HG02973 (cell line): Measurements from ENCODE around the gene PTPRN2.
"Not testable (repeated sequence)": the region's sequence is repeated elsewhere in the genome, so short reads cannot be mapped to it uniquely, and the experiment has no call there.

Experiments used
- ATAC-seq: cut with Tn5 transposase; IDR thresholded peaks from one replicate; pipeline ENCODE4 v1.9.1; 2021; ENCODE audit warnings: moderate library complexity; ENCODE audit not compliant: unreplicated experiment

The PTPRN2 gene

GRCh38 chr7:158289231-158289630 is 298.4 kb downstream of the PTPRN2 start:
- no peak for ATAC-seq

GRCh38 chr7:158286210-158286609 is 301.4 kb downstream of the PTPRN2 start:
- no peak for ATAC-seq

DNA sequence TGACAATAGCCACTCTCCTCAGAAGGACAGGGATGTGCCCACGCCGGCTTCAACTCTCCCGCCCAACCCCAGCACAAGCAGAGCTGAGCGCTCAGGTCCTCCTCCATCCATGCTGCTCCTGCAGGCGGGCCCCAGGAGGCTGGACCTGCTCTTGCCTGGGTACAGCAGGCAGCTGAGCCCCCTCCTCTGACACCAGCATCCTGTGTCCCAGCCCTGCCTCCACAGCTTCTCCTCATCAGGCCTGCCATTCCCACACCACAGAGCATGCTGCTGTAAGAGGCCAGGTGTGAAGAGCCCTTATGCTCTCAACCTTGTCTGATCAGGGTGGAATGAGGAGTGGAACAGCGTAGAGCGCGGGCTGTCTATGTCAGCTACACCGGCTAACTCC is 302.2 kb downstream of the PTPRN2 start:
- ATAC-seq: no peak

DNA sequence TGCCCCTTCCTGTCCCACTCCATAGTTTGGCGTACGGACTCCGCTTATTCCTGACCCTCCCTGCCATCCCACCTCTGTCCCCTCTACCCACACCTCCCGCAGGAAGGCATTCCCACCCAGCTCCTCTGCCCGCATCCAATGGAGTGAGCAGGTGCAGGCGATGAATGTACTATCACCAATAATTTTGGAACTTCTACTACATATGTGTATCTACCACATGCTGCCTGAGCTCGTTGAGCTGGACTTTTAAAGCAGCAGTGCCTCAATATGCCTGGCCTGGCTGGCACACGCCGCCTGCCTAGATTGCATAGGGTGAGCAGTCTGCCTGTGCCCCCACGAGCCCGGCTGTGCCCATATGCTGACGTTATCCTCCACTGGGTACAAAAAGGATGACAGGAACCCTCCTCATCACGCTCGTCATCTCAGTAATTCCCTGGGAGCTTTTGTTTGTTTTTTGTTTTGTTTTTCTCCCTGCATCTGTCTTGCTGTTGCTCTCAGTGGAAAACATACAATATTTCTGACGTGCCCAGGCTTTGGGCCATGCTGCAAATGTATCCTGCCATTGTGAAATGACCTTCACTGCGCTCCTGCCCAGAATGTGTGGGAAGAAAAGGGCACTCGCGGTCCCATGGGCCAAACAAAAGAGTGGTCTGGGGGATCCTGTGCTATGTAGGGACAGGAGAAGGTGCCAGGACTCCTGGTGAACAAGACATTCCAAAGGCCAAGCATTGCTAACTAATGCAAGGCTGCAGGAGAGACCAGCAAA is 302.8 kb downstream of the PTPRN2 start:
- no peak for ATAC-seq

DNA sequence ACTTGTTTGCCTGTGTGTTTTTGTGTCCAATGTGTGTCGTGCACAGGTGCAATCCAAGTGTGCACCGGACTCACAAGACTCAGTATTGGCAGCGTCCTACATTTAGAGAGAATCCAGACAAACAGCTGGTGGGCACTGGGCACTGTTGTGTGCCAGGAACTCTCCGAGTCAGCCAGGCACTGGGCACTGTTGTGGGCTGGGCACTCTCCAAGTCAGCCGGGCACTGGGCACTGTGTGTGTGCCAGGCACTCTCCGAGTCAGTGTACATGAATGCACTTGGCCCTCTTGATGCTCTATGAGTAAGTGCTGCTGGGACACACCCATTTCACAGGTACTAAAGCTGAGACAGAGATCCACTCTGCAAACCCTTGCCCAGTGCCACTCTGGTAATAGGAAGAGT is 303.5 kb downstream of the PTPRN2 start:
- ATAC-seq: no peak

DNA sequence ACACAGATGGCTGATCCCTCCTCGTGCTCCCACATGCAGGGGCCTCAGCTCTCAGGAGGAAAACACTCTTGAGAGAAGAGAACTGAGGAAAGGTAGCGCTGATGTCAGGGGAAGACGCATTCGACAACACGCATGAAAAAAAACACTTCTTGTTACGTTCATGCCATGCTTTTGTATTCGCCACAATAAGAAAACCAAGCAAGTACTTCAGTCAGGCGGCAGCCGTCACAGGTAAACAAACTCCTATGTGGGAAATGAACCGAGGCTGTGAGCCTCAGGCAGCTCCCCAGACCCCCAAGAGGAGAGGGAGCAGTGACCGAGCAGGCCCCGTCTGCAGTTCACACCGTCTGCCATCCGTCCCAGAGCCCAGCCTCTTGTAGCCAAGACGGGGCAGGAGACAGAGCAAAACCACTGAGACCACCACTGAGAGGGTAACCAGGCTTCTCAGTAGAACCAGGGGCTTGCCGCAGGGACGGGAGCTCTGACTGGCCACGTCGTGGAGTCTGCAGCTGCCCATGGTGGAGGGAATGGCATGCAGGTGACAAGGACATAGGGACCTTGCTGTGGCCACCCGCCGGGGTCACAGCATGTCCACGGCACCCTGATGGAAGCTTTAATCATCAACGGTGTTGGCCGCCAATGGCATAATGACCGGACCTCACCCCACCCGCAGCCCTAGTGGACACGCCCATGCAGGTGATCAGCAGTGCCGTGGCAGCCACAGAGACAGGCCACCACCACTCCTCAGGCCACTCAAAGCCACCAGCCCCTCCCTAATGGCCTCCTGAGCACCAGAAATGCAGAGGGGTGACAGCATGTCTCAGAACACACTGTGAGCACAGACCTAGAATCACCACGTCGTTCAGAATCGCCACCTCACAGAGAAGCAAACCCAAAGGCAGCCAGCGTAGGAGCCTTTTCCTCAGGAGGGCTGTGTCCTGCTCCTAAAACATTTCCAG is 304.3 kb downstream of the PTPRN2 start:
- ATAC-seq: no peak

DNA sequence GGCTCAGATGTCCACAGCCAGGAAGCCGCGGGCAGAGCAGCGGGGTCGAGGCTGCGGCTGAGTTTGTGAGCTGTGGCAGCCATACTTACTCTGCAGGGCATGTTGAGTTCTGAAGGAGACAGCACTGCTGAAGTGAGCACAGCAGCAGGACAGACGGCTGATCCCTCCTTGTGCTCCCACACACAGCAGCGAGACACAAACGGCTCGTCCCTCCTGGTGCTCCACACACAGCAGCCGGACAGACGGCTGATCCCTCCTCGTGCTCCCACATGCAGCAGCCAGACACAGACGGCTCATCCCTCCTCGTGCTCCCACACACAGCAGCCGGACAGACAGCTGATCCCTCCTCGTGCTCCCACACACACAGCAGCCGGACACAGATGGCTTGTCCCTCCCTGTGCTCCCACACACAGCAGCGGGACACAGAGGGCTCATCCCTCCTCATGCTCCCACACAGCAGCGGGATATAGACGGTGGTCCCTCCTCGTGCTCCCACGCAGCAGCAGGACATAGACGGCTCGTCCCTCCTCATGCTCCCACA is 305.1 kb downstream of the PTPRN2 start:
- no peak for ATAC-seq

DNA sequence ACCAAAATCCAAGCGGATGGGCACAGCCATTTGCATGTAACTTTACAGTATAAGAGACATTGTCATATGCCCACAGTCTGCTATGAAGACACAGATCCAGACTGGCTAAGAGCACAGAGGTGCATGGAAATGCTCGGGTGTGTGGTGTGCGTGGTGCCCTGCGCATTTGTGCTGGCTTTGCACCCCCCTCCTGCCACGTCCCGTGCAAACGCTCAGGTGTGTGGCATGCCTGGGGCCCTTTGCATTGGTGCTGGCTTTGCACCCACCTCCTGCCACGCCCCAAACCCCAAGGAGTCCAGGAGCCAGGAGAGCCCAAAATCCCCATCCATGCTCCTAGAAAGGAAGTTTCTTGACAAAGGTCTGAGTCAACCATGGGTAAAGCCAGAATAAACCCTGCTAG is 306.2 kb downstream of the PTPRN2 start:
- ATAC-seq: no peak

GRCh38 chr7:158280448-158281144 is 307.0 kb downstream of the PTPRN2 start:
- no peak for ATAC-seq

GRCh38 chr7:158279539-158280447 is 307.8 kb downstream of the PTPRN2 start:
- no peak for ATAC-seq

- ATAC-seq: no peak
These were observed 308.8 kb downstream of the PTPRN2 start for GRCh38 chr7:158278745-158279320.

- no peak for ATAC-seq
These were observed 310.1 kb downstream of the PTPRN2 start for GRCh38 chr7:158277219-158278141.

GRCh38 chr7:158276414-158277218 is 311.0 kb downstream of the PTPRN2 start:
- ATAC-seq: no peak

GRCh38 chr7:158275711-158276413 is 311.8 kb downstream of the PTPRN2 start:
- ATAC-seq: no peak

GRCh38 chr7:158274996-158275395 is 312.6 kb downstream of the PTPRN2 start:
- ATAC-seq: no peak

DNA sequence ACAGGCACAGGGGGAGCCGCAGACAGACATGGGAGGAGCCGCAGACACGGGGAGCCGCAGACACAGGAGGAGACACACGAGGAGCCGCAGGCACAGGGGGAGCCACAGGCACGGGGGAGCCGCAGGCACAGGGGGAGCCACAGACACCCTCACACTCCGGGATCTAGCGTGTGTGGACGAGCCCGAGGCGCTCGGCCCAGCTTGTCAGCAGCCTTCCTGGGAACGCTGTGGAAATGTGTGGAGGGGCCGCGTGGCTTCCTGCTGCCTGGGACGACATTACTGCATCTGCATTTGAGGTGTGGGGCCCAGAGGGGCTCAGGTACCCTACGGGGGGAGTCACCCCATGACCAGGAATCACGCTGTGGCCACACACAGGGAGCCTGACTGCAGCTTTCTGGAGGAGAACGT is 313.2 kb downstream of the PTPRN2 start:
- no peak for ATAC-seq

DNA sequence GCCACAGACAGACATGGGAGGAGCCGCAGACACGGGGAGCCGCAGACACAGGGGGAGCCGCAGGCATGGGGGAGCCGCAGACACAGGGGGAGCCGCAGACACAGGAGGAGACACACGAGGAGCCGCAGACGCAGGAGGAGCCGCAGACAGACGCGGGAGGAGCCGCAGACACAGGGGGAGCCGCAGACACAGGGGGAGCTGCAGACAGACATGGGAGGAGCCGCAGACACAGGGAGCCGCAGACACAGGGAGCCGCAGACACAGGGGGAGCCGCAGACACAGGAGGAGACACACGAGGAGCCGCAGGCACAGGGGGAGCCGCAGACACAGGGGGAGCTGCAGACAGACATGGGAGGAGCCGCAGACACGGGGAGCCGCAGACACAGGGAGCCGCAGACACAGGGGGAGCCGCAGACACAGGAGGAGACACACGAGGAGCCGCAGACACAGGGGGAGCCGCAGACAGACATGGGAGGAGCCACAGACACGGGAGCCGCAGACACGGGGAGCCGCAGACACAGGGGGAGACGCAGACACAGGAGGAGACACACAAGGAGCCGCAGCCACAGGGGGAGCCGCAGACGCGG is 313.8 kb downstream of the PTPRN2 start:
- not testable (repeated sequence) for ATAC-seq
